Epidermal melanocyte (primary cell): ENCODE data around the gene EBF4.

Experiments used
- DNase-seq: peaks from one replicate; pipeline ENCODE4 v3.0.0; 2011; ENCODE audit warnings: low spot score; ENCODE audit not compliant: insufficient read length

The EBF4 gene

GRCh38 chr20:2742934-2743559 lies 50.5 kb downstream of the EBF4 start:
- peak; percentile 77 for DNase-seq

- DNase-seq, result no peak
Measured at GRCh38 chr20:2745060-2745910, 52.7 kb downstream of the EBF4 start.

- no peak for DNase-seq
Measured at GRCh38 chr20:2745936-2746635, 53.5 kb downstream of the EBF4 start.

GRCh38 chr20:2746636-2747265 lies 54.2 kb downstream of the EBF4 start:
- DNase-seq, result no peak

GRCh38 chr20:2747676-2748235 lies 55.2 kb downstream of the EBF4 start:
- DNase-seq, result no peak

- no peak for DNase-seq
Measured at GRCh38 chr20:2748551-2749342, 56.2 kb downstream of the EBF4 start.

GRCh38 chr20:2749343-2749950 lies 56.9 kb downstream of the EBF4 start:
- no peak for DNase-seq

- no peak for DNase-seq
Measured at GRCh38 chr20:2749951-2750490, 57.4 kb downstream of the EBF4 start.

GRCh38 chr20:2750491-2751251 lies 58.1 kb downstream of the EBF4 start:
- no peak for DNase-seq

- no peak for DNase-seq
Measured at GRCh38 chr20:2751347-2751877, 58.8 kb downstream of the EBF4 start.

- DNase-seq, result no peak
Measured at GRCh38 chr20:2751878-2752566, 59.4 kb downstream of the EBF4 start.

- no peak for DNase-seq
Measured at GRCh38 chr20:2752567-2753460, 60.2 kb downstream of the EBF4 start.

GRCh38 chr20:2753461-2754040 lies 61.0 kb downstream of the EBF4 start:
- no peak for DNase-seq

GRCh38 chr20:2754424-2754823 lies 61.8 kb downstream of the EBF4 start:
- DNase-seq, result no peak

- no peak for DNase-seq
Measured at GRCh38 chr20:2755451-2756055, 63.0 kb downstream of the EBF4 start.

GRCh38 chr20:2756056-2756611 lies 63.6 kb downstream of the EBF4 start:
- peak; percentile 28 for DNase-seq
